Fibroblast of lung (primary cell): Measurements from ENCODE around the gene OBSCN.

ENCODE experiments used
- EZH2 ChIP-seq: IDR thresholded peaks from 2 replicates; pipeline ENCODE4 v1.5.1; 2012; ENCODE audit warnings: low read length, control low read depth, mild to moderate bottlenecking; ENCODE audit errors: missing control alignments
- TF ChIP-seq, protein P1 (sequence below), 2 donors: IDR thresholded peaks in 1 of 2; conservative IDR thresholded peaks in 1 of 2; 1 replicate in 1 of 2; 2 replicates in 1 of 2; pipeline ENCODE4 v1.5.1; 2011 to 2012; ENCODE audit warnings: low read length in 2 of 2, control low read depth in 1 of 2, inconsistent platforms in 1 of 2, low read depth in 1 of 2, mild to moderate bottlenecking in 1 of 2

DNA sequence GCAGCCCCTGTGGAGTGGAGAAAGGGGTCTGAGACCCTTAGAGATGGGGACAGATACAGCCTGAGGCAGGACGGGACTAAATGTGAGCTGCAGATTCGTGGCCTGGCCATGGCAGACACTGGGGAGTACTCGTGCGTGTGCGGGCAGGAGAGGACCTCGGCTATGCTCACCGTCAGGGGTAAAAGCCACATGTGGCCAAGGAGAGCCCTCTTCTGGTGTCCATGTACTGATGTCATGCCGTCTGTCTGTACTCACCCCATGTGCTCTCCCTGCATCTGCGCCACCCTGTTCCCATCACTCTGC lies 84.7 kb downstream of the OBSCN start:
- TF ChIP-seq EZH2: no peak
- TF ChIP-seq, protein P1, sequence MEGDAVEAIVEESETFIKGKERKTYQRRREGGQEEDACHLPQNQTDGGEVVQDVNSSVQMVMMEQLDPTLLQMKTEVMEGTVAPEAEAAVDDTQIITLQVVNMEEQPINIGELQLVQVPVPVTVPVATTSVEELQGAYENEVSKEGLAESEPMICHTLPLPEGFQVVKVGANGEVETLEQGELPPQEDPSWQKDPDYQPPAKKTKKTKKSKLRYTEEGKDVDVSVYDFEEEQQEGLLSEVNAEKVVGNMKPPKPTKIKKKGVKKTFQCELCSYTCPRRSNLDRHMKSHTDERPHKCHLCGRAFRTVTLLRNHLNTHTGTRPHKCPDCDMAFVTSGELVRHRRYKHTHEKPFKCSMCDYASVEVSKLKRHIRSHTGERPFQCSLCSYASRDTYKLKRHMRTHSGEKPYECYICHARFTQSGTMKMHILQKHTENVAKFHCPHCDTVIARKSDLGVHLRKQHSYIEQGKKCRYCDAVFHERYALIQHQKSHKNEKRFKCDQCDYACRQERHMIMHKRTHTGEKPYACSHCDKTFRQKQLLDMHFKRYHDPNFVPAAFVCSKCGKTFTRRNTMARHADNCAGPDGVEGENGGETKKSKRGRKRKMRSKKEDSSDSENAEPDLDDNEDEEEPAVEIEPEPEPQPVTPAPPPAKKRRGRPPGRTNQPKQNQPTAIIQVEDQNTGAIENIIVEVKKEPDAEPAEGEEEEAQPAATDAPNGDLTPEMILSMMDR (conservative IDR thresholded peaks at IDR 0.05 in 1 of 2, IDR thresholded peaks at IDR 0.05 in 1 of 2; ENCODE audit: low read depth in 1 of 2, low read length in 2 of 2): no peak
